ENCODE results near the gene HELZ.
"Not testable (repeated sequence)": the region's sequence is repeated elsewhere in the genome, so short reads cannot be mapped to it uniquely, and the experiment has no call there.

Gene HELZ

DNA sequence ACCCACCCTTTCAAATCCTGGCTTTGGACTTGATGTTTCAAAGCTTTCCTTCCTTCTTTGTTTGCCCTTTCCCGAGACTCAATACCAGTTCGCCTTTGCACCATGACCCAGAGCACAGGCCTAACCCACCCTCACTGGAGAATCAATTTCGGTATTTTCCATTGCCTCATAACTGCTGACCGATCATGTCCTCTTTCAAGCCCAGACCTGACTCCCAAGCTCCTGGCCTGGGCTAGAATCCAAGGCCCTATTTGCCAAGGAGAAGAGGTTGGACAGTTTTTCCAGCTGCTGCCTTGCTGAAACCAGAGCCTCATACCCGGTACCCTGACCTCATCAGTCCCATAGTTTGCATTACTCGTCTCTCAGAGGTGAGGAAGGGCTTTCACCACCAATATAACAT, 35.3 kb upstream of the HELZ start:
- Histone ChIP-seq H3K36me3 (ENCODE audit: insufficient read depth, low read length) (no peaks in the 10 kb centered on the region), H3K27me3 (ENCODE audit: insufficient read depth, low read length) (no peaks in the 10 kb centered on the region), H3K4me3 (ENCODE audit: low read length) (no peak overlapping the region), H3K9me3 (ENCODE audit: insufficient read depth, low read depth, low read length) (no peaks in the 10 kb centered on the region), H3K9ac (ENCODE audit: low read depth, low read length) (no peak overlapping the region), H3K4me1 (ENCODE audit: insufficient read depth, low read length) (peaks cover 11% of the 10 kb centered on the region; the same call in 1 of the 2 replicates), H3K27ac (ENCODE audit: low read depth, low read length) (no peak overlapping the region)
- 90% methylated on average over 6 of the region's 6 CpGs for WGBS

DNA sequence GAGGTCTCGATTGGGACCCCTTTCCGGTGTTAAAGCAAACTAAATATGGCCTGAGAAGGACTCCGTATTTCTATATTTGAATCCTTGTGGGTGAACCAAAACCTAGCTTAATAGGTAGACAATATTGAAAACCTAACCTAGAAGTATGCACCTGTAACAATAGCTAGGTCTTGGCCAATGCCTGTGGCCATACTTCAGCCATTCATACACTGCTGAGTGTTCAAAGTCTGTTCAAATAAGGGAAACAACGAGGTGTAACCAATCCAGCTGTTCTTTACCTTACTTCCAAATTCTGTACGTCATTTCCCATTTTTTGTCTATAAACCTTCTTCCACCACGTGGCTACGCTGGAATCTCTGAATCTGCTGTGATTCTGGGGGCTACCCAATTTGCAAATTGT, 34.1 kb upstream of the HELZ start:
- Histone ChIP-seq H3K4me1 (ENCODE audit: insufficient read depth, low read length) (peaks cover 11% of the 10 kb centered on the region; the same call in 1 of the 2 replicates), H3K9ac (ENCODE audit: low read depth, low read length) (no peak overlapping the region), H3K27ac (ENCODE audit: low read depth, low read length) (no peak overlapping the region), H3K4me3 (ENCODE audit: low read length) (no peak overlapping the region), H3K27me3 (ENCODE audit: insufficient read depth, low read length) (no peaks in the 10 kb centered on the region), H3K9me3 (ENCODE audit: insufficient read depth, low read depth, low read length) (no peaks in the 10 kb centered on the region), H3K36me3 (ENCODE audit: insufficient read depth, low read length) (no peaks in the 10 kb centered on the region)
- WGBS, result 95% methylated on average over 7 of the region's 7 CpGs

DNA sequence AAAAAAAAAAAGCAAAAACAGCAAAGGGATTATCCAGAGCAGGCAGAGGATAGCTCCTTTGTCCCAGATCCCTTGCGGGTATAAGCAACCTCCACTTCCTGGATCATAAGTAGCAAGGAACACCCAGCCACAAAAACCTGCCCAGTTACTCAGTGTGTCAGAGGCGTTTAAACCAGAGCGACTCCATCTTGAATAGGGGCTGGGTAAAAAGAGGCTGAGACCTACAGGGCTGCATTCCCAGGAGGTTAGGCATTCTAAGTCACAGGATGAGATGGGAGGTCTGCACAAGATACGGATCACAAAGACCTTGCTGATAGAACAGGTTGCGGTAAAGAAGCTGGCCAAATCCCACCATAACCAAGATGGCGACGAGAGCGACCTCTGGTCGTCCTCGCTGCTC, 33.4 kb upstream of the HELZ start:
- no peaks in the 10 kb centered on the region for H3K9me3 ChIP-seq (ENCODE audit: insufficient read depth, low read depth, low read length)
- peaks cover 11% of the 10 kb centered on the region; the same call in 1 of the 2 replicates for H3K4me1 ChIP-seq (ENCODE audit: insufficient read depth, low read length)
- H3K36me3 ChIP-seq (ENCODE audit: insufficient read depth, low read length), result no peaks in the 10 kb centered on the region
- WGBS, result 91% methylated on average over 10 of the region's 10 CpGs
- H3K4me3 ChIP-seq (ENCODE audit: low read length), result no peak overlapping the region
- no peak overlapping the region for H3K9ac ChIP-seq (ENCODE audit: low read depth, low read length)
- H3K27me3 ChIP-seq (ENCODE audit: insufficient read depth, low read length), result no peaks in the 10 kb centered on the region
- H3K27ac ChIP-seq (ENCODE audit: low read depth, low read length), result no peak overlapping the region

DNA sequence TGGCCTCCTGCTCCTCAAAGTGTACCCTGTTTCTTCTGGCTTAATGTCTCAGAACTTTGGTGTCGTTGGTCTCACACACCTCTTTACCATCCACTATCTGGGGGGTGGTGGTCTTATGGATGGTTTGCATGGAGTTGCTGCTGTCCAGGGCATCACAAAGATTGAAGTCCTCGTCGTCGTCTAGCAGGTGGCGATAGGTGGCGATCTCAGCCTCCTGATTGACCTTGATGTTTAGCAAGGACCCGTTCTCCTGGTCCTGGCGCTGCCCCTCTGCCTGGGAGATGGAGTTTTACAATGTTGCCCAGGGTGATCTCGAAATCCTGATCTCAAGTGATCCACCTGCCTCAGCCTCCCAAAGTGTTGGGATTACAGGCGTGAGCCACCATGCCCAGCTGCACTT, 31.1 kb upstream of the HELZ start:
- peaks cover 5% of the 10 kb centered on the region; the same call in 1 of the 2 replicates for H3K4me1 ChIP-seq (ENCODE audit: insufficient read depth, low read length)
- H3K27me3 ChIP-seq (ENCODE audit: insufficient read depth, low read length), result no peaks in the 10 kb centered on the region
- no peaks in the 10 kb centered on the region for H3K36me3 ChIP-seq (ENCODE audit: insufficient read depth, low read length)
- H3K9me3 ChIP-seq (ENCODE audit: insufficient read depth, low read depth, low read length), result no peaks in the 10 kb centered on the region
- no peak overlapping the region for H3K27ac ChIP-seq (ENCODE audit: low read depth, low read length)
- H3K4me3 ChIP-seq (ENCODE audit: low read length), result no peak overlapping the region
- no peak overlapping the region for H3K9ac ChIP-seq (ENCODE audit: low read depth, low read length)
- whole genome bisulfite sequencing, result 37% methylated on average over 9 of the region's 10 CpGs

DNA sequence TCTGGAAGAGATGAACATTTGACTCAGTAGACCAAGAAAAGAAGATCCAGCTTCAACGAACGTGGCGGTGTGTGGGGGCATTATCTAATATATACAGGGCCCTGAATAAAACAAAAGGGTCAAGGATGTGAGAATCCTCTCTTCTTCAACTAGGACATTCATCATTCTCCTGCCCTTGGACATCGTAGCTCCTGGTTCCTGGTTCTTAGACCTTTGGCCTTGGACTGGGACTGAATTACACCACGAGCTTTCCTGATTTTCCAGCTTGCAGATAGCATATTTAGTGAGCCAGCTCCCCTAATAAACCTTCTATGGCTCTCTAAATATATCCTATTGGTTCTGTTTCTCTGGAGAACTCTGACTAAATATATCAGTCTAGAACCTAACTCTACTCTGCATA, 29.5 kb upstream of the HELZ start:
- Histone ChIP-seq H3K9me3 (ENCODE audit: insufficient read depth, low read depth, low read length) (no peaks in the 10 kb centered on the region), H3K36me3 (ENCODE audit: insufficient read depth, low read length) (no peaks in the 10 kb centered on the region), H3K27ac (ENCODE audit: low read depth, low read length) (no peak overlapping the region), H3K27me3 (ENCODE audit: insufficient read depth, low read length) (no peaks in the 10 kb centered on the region), H3K9ac (ENCODE audit: low read depth, low read length) (no peak overlapping the region), H3K4me3 (ENCODE audit: low read length) (no peak overlapping the region), H3K4me1 (ENCODE audit: insufficient read depth, low read length) (no peaks in the 10 kb centered on the region)
- WGBS, result 97% methylated on average over 5 of the region's 5 CpGs

DNA sequence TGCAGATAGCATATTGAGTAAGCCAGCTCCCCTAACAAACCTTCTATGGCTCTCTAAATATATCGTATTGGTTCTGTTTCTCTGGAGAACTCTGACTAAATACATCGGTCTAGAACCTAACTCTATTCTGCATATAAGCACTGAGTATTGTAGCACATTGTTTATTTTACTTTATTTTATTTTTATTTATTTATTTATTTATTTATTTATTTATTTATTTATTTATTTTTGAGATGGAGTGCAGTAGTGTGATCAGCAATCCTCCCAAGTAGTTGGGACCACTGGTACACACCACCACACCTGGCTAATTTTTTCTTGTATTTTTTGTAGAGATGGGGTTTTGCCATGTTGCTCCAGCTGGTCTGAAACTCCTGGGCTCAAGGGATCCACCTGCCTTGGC, 28.9 kb upstream of the HELZ start:
- Histone ChIP-seq H3K9me3 (ENCODE audit: insufficient read depth, low read depth, low read length) (no peaks in the 10 kb centered on the region), H3K27me3 (ENCODE audit: insufficient read depth, low read length) (no peaks in the 10 kb centered on the region), H3K4me3 (ENCODE audit: low read length) (no peak overlapping the region), H3K4me1 (ENCODE audit: insufficient read depth, low read length) (no peaks in the 10 kb centered on the region), H3K27ac (ENCODE audit: low read depth, low read length) (no peak overlapping the region), H3K36me3 (ENCODE audit: insufficient read depth, low read length) (no peaks in the 10 kb centered on the region), H3K9ac (ENCODE audit: low read depth, low read length) (no peak overlapping the region)
- WGBS, result 100% methylated on average over 1 of the region's 2 CpGs

DNA sequence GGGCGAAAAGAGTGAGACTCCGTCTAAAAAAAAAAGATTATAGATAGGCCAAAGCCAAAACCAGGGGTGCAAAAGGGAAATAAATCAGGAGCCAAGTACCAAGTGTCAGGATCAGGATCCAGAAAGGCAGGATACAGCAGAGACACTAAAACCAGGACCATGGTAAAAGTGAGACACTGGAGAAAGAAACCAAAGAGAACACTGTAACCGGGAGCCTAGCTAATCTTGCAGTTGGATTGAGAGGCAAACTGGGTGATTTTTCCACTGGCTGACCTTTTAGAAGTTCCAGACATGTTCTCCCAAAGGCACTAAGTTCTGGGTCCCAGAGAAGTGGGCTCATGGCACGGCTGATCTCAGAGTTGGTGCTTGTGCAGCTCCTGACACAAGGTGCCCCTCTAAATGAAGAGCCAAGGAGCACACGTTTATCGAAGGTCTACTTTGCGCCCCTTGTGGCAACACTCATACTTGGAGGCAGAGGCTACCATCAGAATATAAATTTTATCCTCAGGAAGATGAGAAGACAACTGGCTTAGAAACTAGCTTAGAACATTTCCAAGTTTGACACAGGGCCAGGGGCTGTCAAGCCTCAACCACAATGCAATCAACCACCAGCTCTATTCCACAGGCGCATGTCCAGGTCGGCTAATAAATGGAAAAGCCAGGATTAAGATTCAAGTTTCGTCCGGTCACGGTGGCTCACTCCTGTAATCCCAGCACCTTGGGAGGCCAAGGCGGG, 27.5 kb upstream of the HELZ start:
- no peaks in the 10 kb centered on the region for H3K9me3 ChIP-seq (ENCODE audit: insufficient read depth, low read depth, low read length)
- H3K27me3 ChIP-seq (ENCODE audit: insufficient read depth, low read length), result no peaks in the 10 kb centered on the region
- 80% methylated on average over 13 of the region's 13 CpGs for WGBS
- no peak overlapping the region for H3K27ac ChIP-seq (ENCODE audit: low read depth, low read length)
- no peaks in the 10 kb centered on the region for H3K36me3 ChIP-seq (ENCODE audit: insufficient read depth, low read length)
- H3K9ac ChIP-seq (ENCODE audit: low read depth, low read length), result no peak overlapping the region
- H3K4me3 ChIP-seq (ENCODE audit: low read length), result no peak overlapping the region
- no peaks in the 10 kb centered on the region for H3K4me1 ChIP-seq (ENCODE audit: insufficient read depth, low read length)

DNA sequence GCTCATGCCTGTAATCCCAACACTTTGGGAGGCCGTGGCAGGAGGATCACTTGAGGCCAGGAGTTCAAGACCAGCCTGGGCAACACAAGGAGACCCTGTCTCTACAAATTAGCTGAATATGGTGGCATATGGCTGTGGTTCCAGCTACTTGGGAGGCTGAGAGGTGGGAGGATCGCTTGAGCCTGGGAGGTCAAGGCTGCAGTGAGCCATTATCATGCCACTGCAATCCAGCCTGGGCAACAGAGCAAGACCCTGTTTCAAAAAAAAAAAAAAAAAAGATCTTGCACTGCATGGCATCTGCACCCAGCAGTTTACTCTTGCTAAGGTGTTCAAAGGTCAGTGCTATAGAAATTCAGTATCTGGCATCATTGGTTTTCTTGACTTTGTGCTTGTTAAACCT, 26.2 kb upstream of the HELZ start:
- not testable (repeated sequence) for H3K4me1 ChIP-seq (ENCODE audit: insufficient read depth, low read length); H3K9me3 ChIP-seq (ENCODE audit: insufficient read depth, low read depth, low read length); H3K9ac ChIP-seq (ENCODE audit: low read depth, low read length); H3K27ac ChIP-seq (ENCODE audit: low read depth, low read length); H3K36me3 ChIP-seq (ENCODE audit: insufficient read depth, low read length); H3K4me3 ChIP-seq (ENCODE audit: low read length); H3K27me3 ChIP-seq (ENCODE audit: insufficient read depth, low read length)
- WGBS, result 92% methylated on average over 2 of the region's 2 CpGs

DNA sequence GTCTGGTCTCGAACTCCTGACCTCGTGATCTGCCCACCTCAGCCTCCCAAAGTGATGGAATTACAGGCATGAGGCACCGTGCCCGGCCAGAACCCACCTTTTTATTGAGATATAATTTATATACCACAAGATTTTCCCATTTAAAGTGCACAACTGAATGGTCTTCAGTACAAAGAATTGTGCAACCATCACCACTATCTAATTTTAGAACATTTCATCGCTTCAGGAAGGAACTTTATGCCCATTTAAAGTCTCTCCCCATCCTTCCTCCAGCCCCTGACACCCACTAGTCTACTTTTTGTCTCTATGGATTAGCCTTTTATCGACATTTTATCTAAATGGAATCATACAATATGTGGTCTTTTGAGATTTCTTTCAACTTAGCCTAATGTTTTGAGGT, 25.4 kb upstream of the HELZ start:
- Histone ChIP-seq H3K4me1 (ENCODE audit: insufficient read depth, low read length) (no peaks in the 10 kb centered on the region), H3K9me3 (ENCODE audit: insufficient read depth, low read depth, low read length) (no peaks in the 10 kb centered on the region), H3K27me3 (ENCODE audit: insufficient read depth, low read length) (no peaks in the 10 kb centered on the region), H3K4me3 (ENCODE audit: low read length) (no peak overlapping the region), H3K27ac (ENCODE audit: low read depth, low read length) (no peak overlapping the region), H3K9ac (ENCODE audit: low read depth, low read length) (no peak overlapping the region), H3K36me3 (ENCODE audit: insufficient read depth, low read length) (no peaks in the 10 kb centered on the region)
- 91% methylated on average over 5 of the region's 6 CpGs for WGBS

DNA sequence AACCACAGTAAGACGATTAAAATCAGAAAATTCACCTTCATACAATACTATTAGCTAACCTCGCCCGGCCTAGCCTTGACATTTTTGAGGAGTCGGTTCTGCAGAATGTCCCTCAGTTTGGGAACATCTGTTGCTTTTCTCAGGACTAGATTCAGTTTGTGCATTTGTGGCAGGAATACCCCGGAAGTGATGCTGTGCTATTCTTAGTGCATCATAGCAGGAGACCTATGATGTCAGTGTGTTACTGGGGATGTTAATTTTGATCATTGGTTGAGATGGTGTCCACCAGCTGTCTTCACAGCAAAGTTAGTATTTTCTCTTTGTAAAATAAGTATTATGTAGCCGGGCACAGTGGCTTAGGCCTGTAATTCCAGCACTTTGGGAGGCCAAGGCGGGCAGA, 21.5 kb upstream of the HELZ start:
- 96% methylated on average over 7 of the region's 7 CpGs for WGBS
- H3K27ac ChIP-seq (ENCODE audit: low read depth, low read length), result no peak overlapping the region
- H3K36me3 ChIP-seq (ENCODE audit: insufficient read depth, low read length), result no peaks in the 10 kb centered on the region
- no peaks in the 10 kb centered on the region for H3K9me3 ChIP-seq (ENCODE audit: insufficient read depth, low read depth, low read length)
- H3K4me3 ChIP-seq (ENCODE audit: low read length), result no peak overlapping the region
- peaks cover 3% of the 10 kb centered on the region; the same call in 1 of the 2 replicates for H3K4me1 ChIP-seq (ENCODE audit: insufficient read depth, low read length)
- no peaks in the 10 kb centered on the region for H3K27me3 ChIP-seq (ENCODE audit: insufficient read depth, low read length)
- no peak overlapping the region for H3K9ac ChIP-seq (ENCODE audit: low read depth, low read length)

DNA sequence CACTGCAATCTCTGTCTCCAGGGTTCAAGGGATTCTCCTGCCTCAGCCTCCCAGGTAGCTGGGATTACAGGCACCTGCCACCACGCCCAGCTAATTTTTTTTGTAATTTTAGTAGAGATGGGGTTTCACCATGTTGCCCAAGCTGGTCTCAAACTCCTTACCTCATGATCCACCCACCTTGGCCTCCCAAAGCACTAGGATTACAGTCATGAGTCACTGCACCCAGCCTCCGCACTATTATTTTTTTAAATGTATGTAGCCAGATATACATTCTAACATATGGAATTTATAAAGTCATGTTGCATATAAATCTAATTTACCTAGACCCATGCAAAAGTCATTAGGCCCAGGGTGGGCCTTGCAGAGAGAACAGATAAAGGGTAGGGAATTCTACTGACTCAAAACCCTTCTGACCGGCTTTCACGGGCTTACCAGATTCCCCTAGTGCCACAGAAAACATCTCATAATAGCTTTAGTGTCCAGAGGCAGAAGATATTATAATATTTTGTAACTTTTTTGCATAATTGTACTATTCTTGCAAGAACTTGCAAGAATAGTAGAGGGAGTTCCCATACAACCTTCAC, 20.5 kb upstream of the HELZ start:
- Histone ChIP-seq H3K9me3 (ENCODE audit: insufficient read depth, low read depth, low read length) (no peaks in the 10 kb centered on the region), H3K4me1 (ENCODE audit: insufficient read depth, low read length) (peaks cover 3% of the 10 kb centered on the region; the same call in 1 of the 2 replicates), H3K9ac (ENCODE audit: low read depth, low read length) (no peak overlapping the region), H3K27ac (ENCODE audit: low read depth, low read length) (no peak overlapping the region), H3K4me3 (ENCODE audit: low read length) (no peak overlapping the region), H3K27me3 (ENCODE audit: insufficient read depth, low read length) (no peaks in the 10 kb centered on the region), H3K36me3 (ENCODE audit: insufficient read depth, low read length) (no peaks in the 10 kb centered on the region)
- WGBS, result 87% methylated on average over 3 of the region's 4 CpGs

All from HUES64 (cell line).